Keratinocyte (primary cell): Measurements from ENCODE around the gene ACOT9. TPM values are rescaled to one million over a fixed set of nuclear protein-coding genes. Genes with fewer than 3 reads are reported as not detected.

Source experiments
- DNase-seq: peaks from one replicate; pipeline ENCODE4 v3.0.0-alpha.2; 2011; ENCODE audit warnings: low read depth, missing footprints, low spot score
- FAIRE-seq: peaks from 2 replicates; lab custom pipeline; 2011; peaks lifted over from hg19 to GRCh38; lab: Jason Lieb, UNC
- H2AFZ ChIP-seq: 2 replicates; pipeline ENCODE4 v1.6.0; 2012; ENCODE audit warnings: low read length, control low read depth, inconsistent platforms; ENCODE audit not compliant: control insufficient read depth
- H3K27ac ChIP-seq: 2 replicates; pipeline ENCODE4 v1.5.1; 2011; ENCODE audit warnings: low read length; ENCODE audit not compliant: control insufficient read depth, insufficient read depth
- H3K27me3 ChIP-seq: 3 replicates; pipeline ENCODE4 v1.6.0; 2011; ENCODE audit warnings: low read length; ENCODE audit not compliant: control insufficient read depth, insufficient read depth; ENCODE audit errors: extremely low read depth
- H3K36me3 ChIP-seq, 2 experiments: 2 replicates in 1 of 2; 3 replicates in 1 of 2; pipeline ENCODE4 v1.5.1; 2011; ENCODE audit warnings: low read length in 2 of 2, mild to moderate bottlenecking in 1 of 2; ENCODE audit not compliant: control insufficient read depth in 2 of 2, insufficient read depth in 2 of 2; ENCODE audit errors: extremely low read depth in 1 of 2
- H3K4me1 ChIP-seq: 3 replicates; pipeline ENCODE4 v1.5.1; 2011; ENCODE audit warnings: low read length; ENCODE audit not compliant: control insufficient read depth, insufficient read depth; ENCODE audit errors: extremely low read depth
- H3K4me2 ChIP-seq: 3 replicates; pipeline ENCODE4 v1.6.0; 2011; ENCODE audit warnings: low read depth, low read length; ENCODE audit not compliant: control insufficient read depth, insufficient read depth; ENCODE audit errors: extremely low read depth
- H3K4me3 ChIP-seq, 3 experiments: fragments of 200-600 bp in 1 of 3; sonication (generic) in 1 of 3; 2 replicates in 2 of 3; 3 replicates in 1 of 3; pipeline ENCODE4 v1.5.1; 2011 to 2016; ENCODE audit warnings: low read length in 3 of 3, mild to moderate bottlenecking in 3 of 3, control low read depth in 2 of 3, inconsistent platforms in 1 of 3, low read depth in 1 of 3, mixed read lengths in 1 of 3, mixed run types in 1 of 3, moderate library complexity in 1 of 3; ENCODE audit not compliant: control insufficient read depth in 2 of 3, insufficient read depth in 2 of 3; ENCODE audit errors: extremely low read depth in 1 of 3
- H3K79me2 ChIP-seq: 2 replicates; pipeline ENCODE4 v1.6.0; 2012; ENCODE audit warnings: low read length; ENCODE audit not compliant: control insufficient read depth, insufficient read depth
- H3K9ac ChIP-seq: 3 replicates; pipeline ENCODE4 v1.6.0; 2011; ENCODE audit warnings: low read length; ENCODE audit not compliant: control insufficient read depth, insufficient read depth; ENCODE audit errors: extremely low read depth
- H3K9me1 ChIP-seq: 3 replicates; pipeline ENCODE4 v1.6.0; 2011; ENCODE audit warnings: low read length; ENCODE audit not compliant: control insufficient read depth, insufficient read depth; ENCODE audit errors: extremely low read depth
- H3K9me3 ChIP-seq: 2 replicates; pipeline ENCODE4 v1.5.1; 2012; ENCODE audit warnings: low read depth, low read length; ENCODE audit not compliant: control insufficient read depth
- H4K20me1 ChIP-seq: 3 replicates; pipeline ENCODE4 v1.6.0; 2011; ENCODE audit warnings: low read length; ENCODE audit not compliant: control insufficient read depth, insufficient read depth; ENCODE audit errors: extremely low read depth
- EZH2 ChIP-seq: IDR thresholded peaks from one replicate; pipeline ENCODE4 v1.6.1; 2012; ENCODE audit warnings: inconsistent platforms, mild to moderate bottlenecking, low read length, moderate library complexity
- dilution Hi-C: fragments of 300-500 bp; cut with MboI; formaldehyde crosslinking; loops from one replicate; pipeline ENCODE4 v1.7.0; 2020; ENCODE audit warnings: low sequenced_read_pairs; ENCODE audit not compliant: extremely low pct_ligation_motif_present
- polyA plus RNA-seq, 5 experiments: library from polyadenylated mRNA; depleted of rRNA in 3 of 5; stranded (reverse) in 3 of 5; stranded (forward) in 1 of 5; unstranded in 1 of 5; fragments of >200 nt; gene quantifications; 1 replicate in 1 of 5; 2 replicates in 3 of 5; 3 replicates in 1 of 5; pipeline versions ENCODE4 v1.2.1 to v1.2.3, GENCODE V29; 2011 to 2012; ENCODE audit warnings: missing spikeins in 2 of 5, low read depth in 1 of 5, low replicate concordance in 1 of 5
- TF ChIP-seq, protein P1 (sequence below), 3 experiments: IDR thresholded peaks in 1 of 3; conservative IDR thresholded peaks in 1 of 3; optimal IDR thresholded peaks in 1 of 3; 2 replicates in 2 of 3; 3 replicates in 1 of 3; pipeline versions ENCODE3 to v1.5.1; 2011; ENCODE audit warnings: low read length in 3 of 3, mild to moderate bottlenecking in 3 of 3, moderate library complexity in 2 of 3, control low read depth in 1 of 3, inconsistent platforms in 1 of 3; ENCODE audit not compliant: insufficient read depth in 2 of 3; ENCODE audit errors: extremely low read depth in 1 of 3

The ACOT9 gene
- polyA plus RNA-seq, 1 donor (not counting 4 experiments of a cell fraction or from before 2014, with no cell fraction given), result 91.9 TPM

DNA sequence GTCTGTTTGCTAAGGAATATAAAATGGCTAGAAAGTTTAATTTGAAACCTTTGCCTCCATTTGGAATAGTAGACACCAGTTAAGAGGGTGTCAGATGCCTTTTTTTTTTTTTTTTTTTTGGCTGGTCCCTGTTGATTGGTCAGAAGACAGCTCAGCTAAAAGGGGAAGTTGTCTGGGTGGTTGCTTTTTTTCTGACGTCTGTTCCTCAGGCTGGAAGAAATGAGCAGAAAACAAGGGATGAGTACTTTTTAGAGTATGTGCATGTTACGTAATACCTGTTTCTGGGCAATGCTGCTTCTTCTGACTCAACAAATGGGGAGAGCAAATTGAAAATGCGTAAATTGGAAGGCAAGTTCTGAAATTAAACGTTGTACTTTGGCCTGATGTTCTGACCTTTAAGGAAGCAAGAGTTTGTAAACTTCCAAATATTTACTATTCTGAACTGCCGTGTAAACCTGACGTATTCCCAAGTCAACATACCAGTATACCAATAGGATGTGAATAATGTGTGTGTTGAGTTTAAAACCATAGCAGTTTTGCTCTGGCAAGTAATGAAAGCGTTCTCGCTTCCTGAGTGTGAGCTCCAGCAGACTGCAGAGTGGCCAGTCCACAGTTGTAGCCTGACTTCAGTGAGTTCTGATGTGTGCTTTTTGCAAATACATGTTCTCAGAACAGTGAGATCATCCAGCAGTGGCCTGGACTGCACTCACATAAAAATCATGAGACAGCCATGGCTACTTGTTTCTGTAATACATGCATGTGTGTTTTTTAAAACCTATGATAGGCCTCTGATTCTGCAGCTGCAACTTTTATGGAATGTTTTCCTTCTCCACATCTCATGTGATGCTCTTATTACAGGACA, 41.6 kb upstream of the ACOT9 start:
- peaks cover 2 to 17% of the 10 kb centered on the region in 2 experiments for H3K36me3 ChIP-seq
- peak overlapping the region; percentile 64 to 79 (median 75) for H3K4me3 ChIP-seq
- H2AFZ ChIP-seq, result no peak overlapping the region
- H3K27me3 ChIP-seq, result no peaks in the 10 kb centered on the region
- H3K9ac ChIP-seq, result peak overlapping the region; percentile 86
- H3K4me1 ChIP-seq, result peaks cover 16% of the 10 kb centered on the region
- FAIRE-seq, result no peak
- no peaks in the 10 kb centered on the region for H3K9me1 ChIP-seq
- no peak for DNase-seq
- peak overlapping the region; percentile 81 for H3K27ac ChIP-seq
- H3K9me3 ChIP-seq, result no peaks in the 10 kb centered on the region
- peak overlapping the region; percentile 71 for H3K4me2 ChIP-seq
- dilution Hi-C loops, result no loop called here
- H3K79me2 ChIP-seq, result peaks cover 5% of the 10 kb centered on the region
- H4K20me1 ChIP-seq, result peaks cover 6% of the 10 kb centered on the region
- no peak for TF ChIP-seq EZH2
- TF ChIP-seq, protein P1, sequence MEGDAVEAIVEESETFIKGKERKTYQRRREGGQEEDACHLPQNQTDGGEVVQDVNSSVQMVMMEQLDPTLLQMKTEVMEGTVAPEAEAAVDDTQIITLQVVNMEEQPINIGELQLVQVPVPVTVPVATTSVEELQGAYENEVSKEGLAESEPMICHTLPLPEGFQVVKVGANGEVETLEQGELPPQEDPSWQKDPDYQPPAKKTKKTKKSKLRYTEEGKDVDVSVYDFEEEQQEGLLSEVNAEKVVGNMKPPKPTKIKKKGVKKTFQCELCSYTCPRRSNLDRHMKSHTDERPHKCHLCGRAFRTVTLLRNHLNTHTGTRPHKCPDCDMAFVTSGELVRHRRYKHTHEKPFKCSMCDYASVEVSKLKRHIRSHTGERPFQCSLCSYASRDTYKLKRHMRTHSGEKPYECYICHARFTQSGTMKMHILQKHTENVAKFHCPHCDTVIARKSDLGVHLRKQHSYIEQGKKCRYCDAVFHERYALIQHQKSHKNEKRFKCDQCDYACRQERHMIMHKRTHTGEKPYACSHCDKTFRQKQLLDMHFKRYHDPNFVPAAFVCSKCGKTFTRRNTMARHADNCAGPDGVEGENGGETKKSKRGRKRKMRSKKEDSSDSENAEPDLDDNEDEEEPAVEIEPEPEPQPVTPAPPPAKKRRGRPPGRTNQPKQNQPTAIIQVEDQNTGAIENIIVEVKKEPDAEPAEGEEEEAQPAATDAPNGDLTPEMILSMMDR (optimal IDR thresholded peaks at IDR 0.05 in 1 of 3, IDR thresholded peaks at IDR 0.05 in 1 of 3, conservative IDR thresholded peaks at IDR 0.05 in 1 of 3; ENCODE audit: extremely low read depth in 1 of 3, insufficient read depth in 2 of 3, low read length in 3 of 3), result no peak

DNA sequence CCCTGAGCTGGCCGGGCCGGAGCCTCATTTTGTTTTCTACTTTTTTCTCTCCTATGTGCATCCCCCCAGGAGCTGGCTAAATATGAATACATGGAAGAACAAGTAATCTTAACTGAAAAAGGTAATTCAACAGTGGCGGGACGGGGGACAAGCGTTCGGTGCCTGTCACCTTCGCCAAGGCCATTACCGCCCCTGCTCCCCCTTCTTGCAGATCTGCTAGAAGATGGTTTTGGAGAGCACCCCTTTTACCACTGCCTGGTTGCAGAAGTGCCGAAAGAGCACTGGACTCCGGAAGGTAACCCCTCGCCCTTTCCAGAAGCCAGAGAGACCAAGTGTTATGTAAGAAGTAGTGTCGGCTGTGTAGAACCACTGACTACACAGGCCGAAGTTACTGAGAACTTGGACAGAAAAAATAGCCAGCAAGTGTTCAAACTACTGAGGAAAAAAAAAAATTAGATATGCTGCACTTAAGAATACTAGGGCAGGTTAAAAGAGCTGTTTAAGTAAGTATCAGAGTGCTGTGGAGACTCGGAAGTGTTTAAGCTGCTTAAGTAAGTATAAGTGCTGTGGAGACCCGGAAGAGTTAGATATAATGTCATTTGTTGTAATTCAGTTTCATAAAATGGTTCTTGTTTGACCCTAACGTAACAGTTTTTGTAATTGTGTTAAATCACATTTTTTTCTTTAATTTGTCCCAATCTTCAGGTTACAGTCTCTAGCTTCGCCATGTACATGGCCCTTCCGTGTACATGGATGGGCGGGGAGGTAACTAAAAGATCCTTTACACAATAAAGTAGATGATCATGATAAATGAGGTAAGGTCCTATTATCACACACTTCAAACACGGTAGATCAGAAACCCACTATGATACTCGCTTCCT, 40.8 kb upstream of the ACOT9 start:
- Histone ChIP-seq H4K20me1 (peaks cover 6% of the 10 kb centered on the region), H3K9ac (peak overlapping the region; percentile 86), H3K4me2 (peak overlapping the region; percentile 71), H3K27me3 (no peaks in the 10 kb centered on the region), H3K36me3 (peaks cover 2 to 17% of the 10 kb centered on the region in 2 experiments), H2AFZ (no peak overlapping the region), H3K9me3 (no peaks in the 10 kb centered on the region), H3K4me1 (peaks cover 17% of the 10 kb centered on the region), H3K9me1 (no peaks in the 10 kb centered on the region), H3K79me2 (peaks cover 5% of the 10 kb centered on the region), H3K4me3 (peak overlapping the region; percentile 64 to 79 (median 75)), H3K27ac (peak overlapping the region; percentile 81)
- dilution Hi-C loops, result no loop called here
- DNase-seq (no peak), FAIRE-seq (no peak)
- TF ChIP-seq, protein P1 (optimal IDR thresholded peaks at IDR 0.05 in 1 of 3, IDR thresholded peaks at IDR 0.05 in 1 of 3, conservative IDR thresholded peaks at IDR 0.05 in 1 of 3; ENCODE audit: extremely low read depth in 1 of 3, insufficient read depth in 2 of 3, low read length in 3 of 3), result no peak
- TF ChIP-seq EZH2, result no peak
